NK-92 (cell line): Measurements from ENCODE around the gene ACADM.
"Not testable (repeated sequence)": the region's sequence is repeated elsewhere in the genome, so short reads cannot be mapped to it uniquely, and the experiment has no call there.

Experiments used
- DNase-seq: peaks from one replicate; lab custom pipeline; 2025; ENCODE audit not compliant: unreplicated experiment; lab: John Stamatoyannopoulos, UW

The ACADM gene

DNA sequence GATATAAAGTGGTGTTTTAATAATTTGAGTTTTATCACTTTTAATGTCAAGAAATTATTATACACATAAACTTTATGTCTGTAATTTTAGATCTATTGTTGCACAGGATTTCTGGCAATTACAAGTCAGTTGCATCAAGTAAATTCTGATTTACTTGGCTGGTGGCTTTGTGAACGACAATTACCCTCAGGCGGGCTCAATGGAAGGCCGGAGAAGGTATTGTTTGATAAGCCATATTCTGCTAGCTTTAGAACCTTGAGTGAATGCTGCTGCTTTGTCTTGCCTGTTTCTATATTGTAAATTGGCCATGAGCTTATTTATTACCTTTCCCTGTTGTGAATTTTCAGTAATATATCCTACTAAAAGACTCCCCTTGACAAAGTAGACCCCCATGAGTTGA, 67.6 kb downstream of the ACADM start:
- no peak for DNase-seq

- DNase-seq = no peak
These were observed 69.9 kb downstream of the ACADM start for GRCh38 chr1:75794382-75794781.

- DNase-seq = no peak
These were observed 71.2 kb downstream of the ACADM start for GRCh38 chr1:75795703-75796193.

DNA sequence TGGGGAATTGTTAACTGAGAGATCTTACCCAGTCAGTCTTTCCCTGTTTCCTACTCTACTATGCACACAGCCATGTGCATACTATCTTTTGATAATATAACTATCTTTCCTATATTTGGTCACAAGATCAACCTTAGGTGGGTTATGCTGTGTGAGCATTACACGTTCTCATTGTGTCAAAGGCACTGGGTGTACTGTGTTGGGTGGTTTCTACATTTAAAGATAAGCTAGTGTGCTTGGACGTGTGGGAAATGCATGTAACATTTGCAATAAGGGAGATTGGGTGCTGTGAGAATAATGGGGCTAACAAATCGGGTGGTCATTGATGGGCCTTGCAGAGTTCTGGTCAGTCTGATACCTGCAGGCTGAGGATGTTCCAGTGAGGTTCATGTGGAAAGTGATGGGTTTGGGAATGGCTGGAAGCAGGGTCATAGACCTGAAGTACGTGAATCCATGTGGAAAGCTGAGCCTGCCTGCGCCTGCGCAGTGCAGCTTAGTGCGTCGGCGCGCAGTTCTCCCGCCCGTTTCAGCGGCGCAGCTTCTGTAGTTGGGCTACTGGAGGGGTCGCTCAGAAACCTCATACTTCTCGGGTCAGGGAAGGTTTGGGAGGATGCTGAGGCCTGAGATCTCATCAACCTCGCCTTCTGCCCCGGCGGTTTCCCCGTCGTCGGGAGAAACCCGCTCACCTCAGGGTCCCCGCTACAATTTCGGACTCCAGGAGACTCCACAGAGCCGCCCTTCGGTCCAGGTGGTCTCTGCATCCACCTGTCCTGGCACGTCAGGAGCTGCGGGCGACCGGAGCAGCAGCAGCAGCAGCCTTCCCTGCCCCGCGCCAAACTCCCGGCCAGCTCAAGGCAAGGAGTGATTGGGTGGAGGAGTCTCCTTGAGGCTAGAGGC, 72.1 kb downstream of the ACADM start, which contains the start of gene MSH4:
Gene MSH4 (plus strand): TSS at position 507 of the 897 bp plus-strand sequence. CDS start 104 bp downstream, at position 611.
- DNase-seq = no peak

GRCh38 chr1:75797273-75797588, 72.7 kb downstream of the ACADM start:
- no peak for DNase-seq

- DNase-seq = no peak
These were observed 73.2 kb downstream of the ACADM start for GRCh38 chr1:75797606-75798216.

GRCh38 chr1:75801480-75801879, 77.0 kb downstream of the ACADM start:
- DNase-seq = not testable (repeated sequence)

DNA sequence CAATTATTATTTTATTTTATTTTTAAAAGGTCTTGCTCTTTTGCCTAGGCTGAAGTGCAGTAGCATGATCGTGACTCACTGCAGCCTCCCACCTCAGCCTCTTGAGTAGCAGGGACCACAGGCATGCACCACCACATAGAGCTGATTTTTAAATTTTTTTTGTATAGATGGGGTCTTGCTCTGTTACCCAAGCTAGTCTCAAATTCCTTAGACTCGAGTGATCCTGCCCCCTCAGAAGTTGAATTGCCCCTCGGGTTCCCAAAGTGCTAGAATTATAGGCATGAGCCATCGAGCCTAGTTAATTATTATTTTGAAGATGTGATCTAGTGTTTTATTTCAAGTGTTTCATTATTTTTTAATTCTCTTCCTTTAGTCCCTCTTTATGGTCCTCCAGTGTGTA, 84.4 kb downstream of the ACADM start:
- DNase-seq = no peak

GRCh38 chr1:75810113-75810512, 85.6 kb downstream of the ACADM start:
- DNase-seq = not testable (repeated sequence)

GRCh38 chr1:75811211-75811981, 86.9 kb downstream of the ACADM start:
- no peak for DNase-seq

DNA sequence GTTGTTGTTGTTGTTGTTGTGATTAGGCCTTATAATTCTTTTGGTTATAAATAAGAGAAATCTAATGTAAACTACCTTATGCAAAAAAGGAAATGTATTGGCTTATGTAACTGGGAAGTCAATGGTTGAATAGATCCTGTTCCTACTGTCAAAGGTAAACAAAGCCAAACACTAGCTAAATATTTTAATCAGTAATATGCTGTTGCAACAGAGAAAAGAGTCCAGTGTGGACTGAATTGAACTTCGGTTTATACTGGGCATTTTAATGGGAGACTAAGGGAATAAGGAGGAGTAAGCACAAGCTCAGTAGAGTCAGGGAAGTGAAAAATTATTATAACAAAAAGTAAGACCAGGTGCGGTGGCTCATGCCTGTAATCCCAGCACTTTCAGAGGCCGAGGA, 87.6 kb downstream of the ACADM start:
- DNase-seq = no peak
